GM11168 (cell line): Measurements from ENCODE around the gene CFAP77.

Experiments used
- in situ Hi-C: fragments of 300-500 bp; cut with MboI; formaldehyde crosslinking; loops from one replicate; pipeline ENCODE4 v1.12.0; 2022; ENCODE audit warnings: low sequenced_read_pairs; ENCODE audit not compliant: unreplicated experiment

The CFAP77 gene

DNA sequence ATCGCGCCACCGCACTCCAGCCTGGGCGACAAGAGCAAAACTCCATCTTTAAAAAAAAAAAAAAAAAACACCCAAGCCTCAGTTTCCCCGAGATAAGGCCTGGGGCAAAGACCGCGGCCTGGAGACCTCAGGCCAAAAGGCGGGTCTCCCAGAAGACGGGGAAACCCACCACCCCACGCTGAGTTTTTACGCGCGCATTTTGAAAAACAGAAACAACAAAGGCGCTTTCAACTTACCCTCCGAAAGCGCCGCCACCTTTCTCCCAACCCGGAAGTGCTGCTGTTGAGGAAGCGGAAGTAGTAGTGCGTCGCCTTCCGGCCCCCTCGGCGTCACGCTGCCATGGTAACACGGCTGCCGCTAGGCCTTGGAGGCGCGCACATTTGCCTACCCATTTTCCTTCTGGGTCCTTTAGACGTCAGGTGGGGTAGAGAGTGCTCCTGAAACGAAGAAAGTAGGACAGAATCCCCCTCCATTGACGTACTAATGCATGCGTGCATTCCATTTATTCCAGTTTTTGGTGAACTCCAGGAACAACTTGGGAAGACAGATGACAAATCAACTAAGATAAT is 3.4 kb upstream of the CFAP77 start, which contains the start of gene TTF1:
Gene TTF1 (minus strand): TSS at position 287 of the 569 bp plus-strand sequence. CDS start 4,019 bp downstream, outside the sequence.
- in situ Hi-C loops = loop anchor here (5.0 kb wide), 1 partner anchor 99 kb away; no protein-coding TSS in a partner anchor

DNA sequence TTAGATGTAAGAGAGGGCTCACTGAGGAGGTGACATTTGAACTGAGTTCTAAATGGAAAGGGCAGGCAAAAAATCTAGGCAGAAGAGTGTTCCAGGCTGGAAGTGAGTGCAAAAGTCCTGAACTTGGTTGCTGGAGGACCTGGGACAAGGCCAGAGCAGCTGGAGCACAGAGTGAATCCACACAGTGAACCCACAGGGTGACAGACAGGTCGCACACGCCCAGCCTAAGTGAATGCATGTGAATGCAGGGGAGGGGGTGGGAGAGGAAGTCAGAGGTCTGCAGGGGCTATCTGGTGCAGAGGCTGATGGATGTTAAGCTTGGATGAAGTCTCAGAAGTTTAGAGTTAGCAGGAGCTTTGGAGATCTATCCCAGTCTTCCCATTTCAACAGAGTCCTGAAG is 2.8 kb upstream of the CFAP77 start:
- in situ Hi-C loops = loop anchor here (5.0 kb wide), 1 partner anchor 100 kb away; no protein-coding TSS in a partner anchor

DNA sequence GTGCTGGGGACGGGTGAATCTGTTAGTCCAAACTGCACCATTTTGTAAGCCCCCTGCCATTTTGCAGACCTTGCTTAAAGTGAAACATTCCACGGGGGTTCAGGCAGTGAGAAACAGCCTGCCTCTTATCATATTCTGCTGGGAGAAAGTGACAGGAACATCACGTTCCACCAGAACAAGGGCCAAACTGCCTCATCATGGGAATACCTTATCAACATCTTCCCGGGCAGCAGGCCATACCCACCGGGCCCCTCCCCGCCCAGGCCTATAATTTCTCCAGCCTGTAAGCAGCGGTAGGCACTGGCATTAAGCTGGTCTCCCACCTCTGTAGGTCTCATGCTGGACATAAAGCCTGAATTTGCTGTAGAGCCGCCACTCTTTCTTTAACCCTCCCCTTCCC is 1.5 kb upstream of the CFAP77 start:
- in situ Hi-C loops = loop anchor here (5.0 kb wide), 1 partner anchor 101 kb away; no protein-coding TSS in a partner anchor

DNA sequence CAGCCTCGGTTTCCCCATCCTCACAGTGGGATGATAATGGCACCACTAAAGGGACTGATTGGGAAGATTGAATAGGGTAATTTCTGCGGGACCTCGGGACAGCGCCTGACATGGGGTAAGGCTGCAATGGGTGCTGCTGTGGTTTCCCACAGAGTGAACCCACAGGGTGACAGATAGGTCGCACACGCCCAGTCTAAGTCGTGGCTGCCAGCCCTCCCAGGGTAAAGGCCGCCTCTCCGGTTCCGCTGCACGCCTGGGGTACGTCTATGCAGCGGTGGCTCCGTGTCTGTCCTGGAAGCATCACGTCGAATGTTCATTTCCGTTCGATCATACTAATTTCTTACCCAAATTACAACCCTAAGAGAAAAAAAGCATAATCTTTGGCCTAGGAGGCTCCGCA is 631 bp downstream of the CFAP77 start:
- in situ Hi-C loops = no loop called here

DNA sequence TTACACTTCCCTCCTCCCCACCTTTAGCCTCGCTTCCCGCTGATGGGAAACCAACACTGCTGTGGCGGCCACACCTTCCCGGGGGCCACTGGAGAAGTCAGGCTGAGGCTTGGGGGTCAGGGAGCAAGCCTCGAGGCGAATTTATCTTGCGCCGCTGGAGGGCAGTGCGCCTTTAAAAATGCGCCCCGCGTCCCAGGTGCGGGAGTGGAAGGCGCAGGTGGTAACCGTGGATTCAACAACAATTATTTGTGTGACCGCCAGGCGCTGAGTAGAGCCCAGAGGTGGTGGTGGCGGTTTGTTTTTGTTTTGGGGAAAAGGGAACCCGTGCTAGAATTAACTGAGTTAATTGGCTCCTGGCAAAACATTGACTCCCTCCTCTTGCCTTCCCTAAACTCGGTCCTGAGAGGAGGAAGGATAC is 1.1 kb downstream of the CFAP77 start:
- in situ Hi-C loops = no loop called here

DNA sequence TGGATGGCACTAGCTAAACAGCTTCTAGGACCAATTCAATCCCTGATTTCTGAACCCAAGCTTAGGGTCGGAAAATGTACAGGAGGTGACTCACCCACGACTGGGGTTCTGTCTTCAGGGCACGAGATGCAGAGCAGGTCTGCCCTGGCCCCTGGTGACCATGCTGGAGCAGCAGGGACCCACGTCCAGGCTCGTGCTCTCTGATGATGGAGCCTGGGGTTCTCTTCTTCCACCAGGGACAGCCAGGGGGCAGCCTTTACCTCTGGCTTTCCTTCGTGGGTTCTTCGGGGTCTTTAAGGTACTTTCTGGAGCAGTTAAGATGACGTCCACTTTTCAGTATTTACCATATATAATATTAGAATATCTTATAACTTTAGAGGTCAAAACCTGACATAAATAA is 2.1 kb downstream of the CFAP77 start:
- in situ Hi-C loops = no loop called here

DNA sequence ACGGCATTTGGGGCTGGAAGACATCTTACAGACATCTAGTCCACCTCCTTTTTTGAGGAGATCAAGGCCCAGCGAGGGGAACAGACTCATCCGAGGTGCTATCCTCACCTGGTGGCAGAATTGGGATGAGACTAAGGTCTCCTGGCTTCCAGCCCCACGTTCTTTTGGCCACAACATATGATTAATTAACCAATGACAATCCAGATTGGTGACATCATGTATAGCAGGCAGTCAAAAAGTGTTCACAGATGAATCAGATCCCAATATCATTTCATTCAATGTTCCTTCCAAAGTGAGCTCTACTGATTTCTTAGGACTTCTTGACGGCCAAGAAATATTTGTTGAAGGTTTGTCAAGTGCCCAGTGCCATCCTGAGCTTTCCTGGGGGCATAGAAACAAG is 3.9 kb downstream of the CFAP77 start:
- in situ Hi-C loops = no loop called here

DNA sequence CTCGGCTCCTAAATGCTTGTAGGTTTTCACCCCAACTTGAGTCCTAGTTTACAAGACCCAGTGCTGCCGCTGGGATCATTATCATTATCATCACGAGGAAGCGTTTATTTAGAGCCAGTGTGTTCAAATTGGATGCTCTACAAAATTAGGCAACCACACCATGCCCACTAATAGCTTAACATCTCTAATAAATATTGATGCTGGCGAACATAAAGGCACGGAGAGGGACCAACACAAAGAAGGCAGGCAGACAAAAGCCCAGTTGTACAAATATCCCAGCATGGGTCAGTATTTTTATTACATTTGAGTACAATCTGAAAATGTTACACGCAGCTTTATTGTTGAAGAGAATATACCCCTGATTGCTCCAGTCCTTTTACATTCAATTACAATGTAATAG is 4.7 kb downstream of the CFAP77 start:
- in situ Hi-C loops = no loop called here

DNA sequence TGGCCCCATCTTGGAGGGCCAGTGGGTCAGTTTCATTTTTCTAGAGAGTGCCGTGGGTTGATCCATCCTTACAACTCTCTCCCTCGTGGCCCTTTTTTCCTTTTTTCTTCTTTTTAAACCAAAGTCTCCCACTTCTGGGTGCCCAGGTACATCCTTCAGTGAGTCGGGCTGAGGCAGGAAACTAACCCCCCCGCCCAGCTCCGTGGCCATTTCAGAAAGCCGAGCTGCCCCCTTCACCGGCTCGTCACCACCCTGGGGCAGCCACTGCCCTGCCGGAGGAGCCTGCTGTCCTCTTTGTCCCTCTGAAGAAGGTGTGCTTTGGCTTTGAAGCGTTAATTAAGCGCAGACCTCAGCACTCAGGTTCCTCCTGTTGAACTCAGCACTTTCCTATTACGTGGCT is 5.2 kb downstream of the CFAP77 start:
- in situ Hi-C loops = no loop called here

DNA sequence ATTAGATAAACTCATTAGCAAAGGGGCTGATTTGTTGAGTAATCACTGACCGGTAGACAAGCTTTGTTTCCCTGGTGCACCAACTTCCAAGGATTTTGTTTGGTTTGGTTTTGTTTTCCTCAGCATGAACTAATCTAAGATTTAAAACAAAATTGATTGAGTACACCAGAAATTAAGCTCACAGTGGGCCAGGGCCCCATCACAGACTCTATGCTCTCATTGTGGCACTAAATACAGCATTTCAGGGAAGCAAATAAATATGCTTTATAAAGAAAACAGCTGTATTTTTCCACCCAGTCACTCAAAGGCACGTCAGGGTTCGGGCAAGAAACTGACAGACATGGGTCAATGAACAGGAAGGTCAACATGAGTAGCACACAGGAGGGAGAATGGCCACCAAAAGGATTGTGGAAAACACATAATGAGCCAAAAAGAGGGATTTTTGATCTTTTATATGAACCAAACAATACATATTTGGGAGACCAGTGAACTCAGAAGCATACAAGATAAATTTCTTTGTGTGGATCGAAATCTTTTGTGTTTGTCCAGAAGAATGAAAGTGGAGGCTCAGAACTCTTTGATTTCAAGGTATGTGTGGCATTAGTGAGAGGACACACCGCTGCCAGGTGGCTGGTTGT is 8.8 kb downstream of the CFAP77 start:
- in situ Hi-C loops = no loop called here

DNA sequence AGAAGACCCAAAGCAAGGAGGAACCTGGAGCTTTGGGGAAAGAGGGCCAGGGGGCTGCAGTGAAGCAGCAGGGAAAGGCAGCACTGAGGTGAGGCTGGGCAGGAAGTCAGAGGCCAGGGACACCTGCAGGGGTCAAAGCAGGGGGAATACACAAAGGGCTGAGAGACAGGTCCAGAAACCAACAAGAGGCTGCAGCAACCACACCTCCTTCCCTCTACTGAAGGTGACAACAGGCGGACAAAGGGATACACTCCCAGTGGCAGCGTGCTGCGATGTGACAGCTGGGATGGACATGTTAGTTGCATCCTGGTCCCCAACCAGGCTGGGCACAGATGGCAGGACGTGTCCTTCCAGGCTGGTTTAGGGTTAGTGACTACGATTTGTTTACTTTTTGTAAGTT is 12.6 kb downstream of the CFAP77 start:
- in situ Hi-C loops = loop anchor here (10.0 kb wide), 1 partner anchor 372 kb away; no protein-coding TSS in a partner anchor

DNA sequence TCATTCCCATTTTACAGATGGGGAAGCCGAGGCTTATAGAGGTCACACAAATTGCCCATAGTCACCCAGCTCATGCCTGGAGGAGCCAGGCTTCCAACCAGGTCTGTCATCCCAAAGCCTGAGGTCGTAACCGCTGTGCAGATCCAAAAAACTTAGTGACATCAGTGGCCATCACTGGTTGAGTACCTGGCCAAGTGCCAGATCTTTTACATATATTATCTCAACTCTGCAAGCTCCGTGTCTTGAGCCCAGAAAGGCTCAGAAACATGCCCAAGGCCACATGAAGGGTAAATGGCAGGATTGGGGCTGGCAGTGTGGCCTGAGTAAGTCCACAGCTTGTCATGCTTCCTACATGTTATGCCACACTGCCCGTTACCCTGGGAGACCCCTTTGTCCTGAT is 13.5 kb downstream of the CFAP77 start:
- in situ Hi-C loops = loop anchor here (10.0 kb wide), 1 partner anchor 371 kb away; no protein-coding TSS in a partner anchor

DNA sequence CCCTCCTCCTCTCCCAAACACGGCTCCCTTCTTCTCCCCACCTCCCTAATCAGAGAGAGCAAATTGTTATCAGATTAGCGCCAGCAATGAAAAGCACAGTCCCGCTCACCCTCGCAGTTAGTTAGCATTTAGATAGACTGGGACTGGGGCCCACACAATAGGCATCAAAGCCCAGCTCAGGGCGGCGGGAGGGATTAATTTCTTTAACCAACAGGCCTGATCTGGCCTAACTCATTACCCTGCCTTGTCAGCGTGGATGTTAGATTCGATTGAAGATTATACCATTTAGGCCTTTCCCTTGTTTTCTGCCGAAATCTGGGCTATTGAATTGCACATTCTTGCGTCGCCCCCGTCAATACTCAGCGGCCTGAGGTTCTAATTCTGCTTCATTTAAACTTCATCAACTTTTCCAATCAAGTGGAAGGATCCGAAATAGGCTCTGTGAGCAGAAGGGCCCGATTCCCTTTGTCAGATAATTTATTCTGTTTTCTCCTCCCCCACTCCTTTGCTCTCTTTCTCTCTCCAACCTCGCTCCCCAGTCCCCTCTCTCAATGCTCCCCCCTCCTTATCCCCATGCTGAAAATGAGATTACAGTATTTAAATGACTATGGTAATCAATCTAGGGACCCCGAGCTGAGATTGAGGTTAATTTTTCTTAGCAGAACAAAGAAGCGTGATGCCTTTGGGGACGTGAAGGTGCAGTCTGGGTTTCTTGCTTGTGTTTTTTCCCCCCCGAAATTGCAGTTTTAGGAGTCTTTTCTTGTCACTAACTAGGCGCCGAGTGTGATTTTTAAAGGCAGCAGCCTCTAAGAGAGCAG is 15.1 kb downstream of the CFAP77 start:
- in situ Hi-C loops = loop anchor here (10.0 kb wide), 1 partner anchor 370 kb away; no protein-coding TSS in a partner anchor

DNA sequence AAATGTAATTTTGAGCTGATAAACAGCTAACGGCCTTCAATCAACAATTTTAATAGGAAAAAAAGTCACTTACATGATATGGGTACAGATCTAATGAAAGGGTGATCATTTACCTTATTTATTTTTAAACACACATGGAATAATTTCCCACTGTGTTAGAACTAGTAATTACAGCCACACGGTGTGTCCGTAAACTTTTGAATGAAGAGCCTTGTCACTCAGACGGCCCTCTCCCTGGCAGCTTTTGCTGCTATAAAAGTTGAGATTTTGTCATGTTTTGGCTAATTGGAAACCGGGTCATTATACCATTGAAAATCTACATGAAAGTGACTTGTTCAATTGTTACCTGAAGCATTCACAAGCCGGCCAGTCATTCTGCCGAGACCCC is 15.7 kb downstream of the CFAP77 start:
- in situ Hi-C loops = loop anchor here (10.0 kb wide), 1 partner anchor 369 kb away; no protein-coding TSS in a partner anchor

DNA sequence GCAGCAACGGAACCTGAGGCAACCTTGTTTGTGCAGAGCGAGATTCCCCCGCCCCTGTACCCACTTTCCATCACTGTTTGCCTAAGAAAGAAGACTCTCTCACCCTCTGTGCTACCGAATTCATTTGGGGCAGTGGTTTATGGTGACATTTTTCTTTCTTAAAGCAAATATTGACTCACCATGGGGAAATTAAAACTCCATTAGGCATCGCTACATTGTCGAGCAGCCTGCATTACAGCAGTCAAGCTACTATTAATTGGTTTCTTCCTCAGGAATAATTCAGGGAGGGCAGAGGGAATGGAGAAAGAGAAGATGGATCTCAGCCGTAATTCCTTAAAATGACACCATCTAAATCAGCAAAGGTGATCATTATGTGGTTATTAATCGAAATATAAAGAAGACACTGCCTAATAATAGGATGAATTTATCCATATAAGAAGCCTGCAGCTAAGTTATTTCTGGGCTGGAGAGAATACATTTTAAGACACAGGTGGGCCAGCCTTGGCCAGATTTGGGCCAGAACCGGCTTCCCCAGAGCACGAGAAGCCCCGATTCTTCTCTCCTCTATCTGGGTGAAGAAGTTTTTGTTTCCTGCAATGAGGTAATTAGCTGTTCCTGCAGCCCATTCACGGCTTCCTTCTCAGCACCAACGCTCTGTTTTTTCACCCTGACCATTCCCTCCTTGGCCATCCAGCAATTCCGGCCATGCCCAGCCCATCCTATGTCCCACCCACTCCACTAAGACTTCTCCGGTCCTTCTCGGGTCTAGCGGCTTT is 16.8 kb downstream of the CFAP77 start:
- in situ Hi-C loops = loop anchor here (10.0 kb wide), 1 partner anchor 368 kb away; no protein-coding TSS in a partner anchor

DNA sequence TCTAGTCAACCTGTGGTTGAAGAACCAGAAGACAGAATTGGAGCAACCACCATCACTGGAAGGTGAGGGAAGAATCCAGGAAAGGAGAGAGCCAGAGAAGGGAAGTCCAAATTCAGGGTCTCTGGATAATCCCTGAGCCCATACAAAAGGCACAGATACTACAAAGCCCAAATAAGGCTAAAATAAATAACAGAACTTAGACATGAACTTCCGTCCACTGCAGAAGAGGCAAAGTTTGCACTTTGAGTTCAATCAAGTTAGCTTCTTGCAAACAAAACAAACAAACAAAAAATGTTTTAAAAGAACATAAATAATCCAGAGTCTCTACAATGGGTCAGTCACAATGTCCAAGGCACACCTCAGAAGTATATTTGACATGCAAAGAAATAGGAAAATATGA is 21.0 kb downstream of the CFAP77 start:
- in situ Hi-C loops = no loop called here

DNA sequence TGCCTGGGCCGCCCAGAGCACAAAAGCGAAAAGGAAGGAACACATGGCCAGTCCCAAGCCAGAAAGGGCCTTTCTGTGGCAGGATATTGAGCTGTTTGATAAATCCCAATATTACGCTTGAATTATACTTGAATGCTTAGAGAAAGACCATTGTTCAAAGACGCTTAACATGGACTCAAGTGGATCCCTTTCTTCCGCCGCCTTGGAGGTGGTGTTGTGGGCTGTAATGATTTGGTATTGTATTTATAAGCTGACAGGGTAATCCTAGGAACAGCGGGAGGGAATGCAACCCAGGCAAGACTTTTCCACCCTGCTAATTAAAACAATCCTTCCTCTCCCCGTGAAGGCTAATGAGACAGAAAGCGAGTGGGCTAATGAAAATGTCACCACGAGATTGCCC is 24.9 kb downstream of the CFAP77 start:
- in situ Hi-C loops = no loop called here

DNA sequence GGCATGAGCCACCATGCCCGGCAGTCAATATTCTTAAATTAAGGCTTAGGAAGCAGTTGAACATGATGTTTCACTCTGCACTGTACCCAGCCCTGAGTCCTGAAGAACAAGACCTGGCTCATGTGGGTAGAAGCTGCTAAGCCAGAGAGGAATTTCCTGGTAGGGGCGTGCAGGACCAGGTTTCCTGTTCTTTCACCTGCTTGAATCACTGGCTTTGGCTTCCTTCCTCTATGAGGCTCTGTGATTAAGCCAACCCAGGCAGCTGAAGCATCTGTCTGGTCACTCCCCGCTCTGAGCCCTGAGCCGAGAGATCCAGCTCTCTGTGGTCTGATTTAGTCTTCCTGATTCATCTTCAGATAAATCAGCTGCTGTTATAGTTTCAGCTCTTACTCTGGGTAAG is 29.1 kb downstream of the CFAP77 start:
- in situ Hi-C loops = no loop called here

DNA sequence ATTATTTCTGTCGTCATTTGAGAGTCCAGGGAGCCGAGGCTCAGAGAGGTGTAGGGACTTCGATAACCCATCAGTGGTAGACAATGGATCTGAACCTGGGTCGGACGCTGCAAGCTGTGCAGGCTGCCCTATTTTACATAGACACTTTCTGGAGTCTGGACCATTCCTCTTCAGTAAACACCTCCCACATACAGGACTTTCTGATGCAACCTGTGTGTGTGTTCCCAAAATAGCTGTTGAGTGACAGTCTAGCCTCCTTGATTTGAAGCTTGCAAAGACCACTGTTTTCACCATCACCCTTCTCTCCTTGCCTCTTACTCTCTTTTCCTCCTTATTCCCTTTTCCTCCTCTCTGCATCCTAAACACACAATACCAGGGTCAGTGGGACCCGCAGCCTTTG is 30.7 kb downstream of the CFAP77 start:
- in situ Hi-C loops = no loop called here

DNA sequence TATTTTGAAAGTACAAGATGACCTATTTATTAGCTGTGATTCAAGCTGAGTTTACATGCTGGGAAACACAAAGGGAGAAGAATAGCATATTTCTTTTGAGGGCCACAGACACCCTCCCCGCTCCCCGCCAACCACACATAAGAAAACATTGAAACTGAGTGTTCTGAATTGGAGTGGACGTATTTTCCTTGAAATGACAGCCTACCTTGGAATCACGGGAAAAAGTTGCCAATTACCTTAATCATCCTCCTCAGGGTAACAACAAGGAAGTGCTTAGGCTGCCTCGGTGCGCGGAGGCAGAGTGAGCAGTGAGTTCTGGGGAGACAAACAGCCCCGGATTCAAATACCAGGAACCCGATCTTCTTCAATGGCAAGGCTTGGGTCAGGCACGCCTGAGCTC is 31.4 kb downstream of the CFAP77 start:
- in situ Hi-C loops = no loop called here
